Superior temporal gyrus (tissue), 1 donor: ENCODE results near the gene TBC1D5.
A peak's percentile ranks its signal among the peaks of the same experiment; 100 is the strongest.

Source experiments
- DNase-seq: peaks from one replicate; pipeline ENCODE4 v3.0.0-alpha.2; 2016; ENCODE audit errors: extremely low spot score

Gene TBC1D5

GRCh38 chr3:17231537-17232261, 510.7 kb downstream of the TBC1D5 start:
- DNase-seq: no peak

- no peak for DNase-seq
These were observed 515.0 kb downstream of the TBC1D5 start for GRCh38 chr3:17227472-17227871.

- DNase-seq: no peak
These were observed 520.9 kb downstream of the TBC1D5 start for GRCh38 chr3:17221529-17221928.

- DNase-seq: no peak
These were observed 522.8 kb downstream of the TBC1D5 start for GRCh38 chr3:17219593-17219992.

- DNase-seq: no peak
These were observed 523.8 kb downstream of the TBC1D5 start for GRCh38 chr3:17218587-17218986.

GRCh38 chr3:17217588-17217987, 524.8 kb downstream of the TBC1D5 start:
- no peak for DNase-seq

GRCh38 chr3:17213102-17213501, 529.3 kb downstream of the TBC1D5 start:
- DNase-seq: no peak

GRCh38 chr3:17207979-17208378, 534.5 kb downstream of the TBC1D5 start:
- DNase-seq: no peak

- no peak for DNase-seq
These were observed 535.4 kb downstream of the TBC1D5 start for GRCh38 chr3:17207019-17207418.

GRCh38 chr3:17204049-17204650, 538.3 kb downstream of the TBC1D5 start:
- no peak for DNase-seq

GRCh38 chr3:17201538-17201937, 540.9 kb downstream of the TBC1D5 start:
- no peak for DNase-seq

- DNase-seq: peak; percentile 86
These were observed 546.4 kb downstream of the TBC1D5 start for GRCh38 chr3:17195856-17196604.

GRCh38 chr3:17195192-17195611, 547.2 kb downstream of the TBC1D5 start:
- DNase-seq: peak; percentile 89

GRCh38 chr3:17194116-17194515, 548.3 kb downstream of the TBC1D5 start:
- DNase-seq: peak; percentile 58

GRCh38 chr3:17192995-17193394, 549.4 kb downstream of the TBC1D5 start:
- peak; percentile 49 for DNase-seq

- peak; percentile 74 for DNase-seq
These were observed 551.9 kb downstream of the TBC1D5 start for GRCh38 chr3:17190353-17191078.

GRCh38 chr3:17188378-17188777, 554.1 kb downstream of the TBC1D5 start:
- peak; percentile 47 for DNase-seq

GRCh38 chr3:17187589-17188184, 554.7 kb downstream of the TBC1D5 start:
- peak; percentile 45 for DNase-seq

GRCh38 chr3:17183951-17184550, 558.4 kb downstream of the TBC1D5 start:
- DNase-seq: no peak

GRCh38 chr3:17182166-17182565, 560.3 kb downstream of the TBC1D5 start:
- no peak for DNase-seq

GRCh38 chr3:17181413-17181907, 561.0 kb downstream of the TBC1D5 start:
- DNase-seq: no peak
